ENCODE measurements around the gene B9D1.

The B9D1 gene

GRCh38 chr17:19341641-19342610, 20.6 kb downstream of the B9D1 start:
- in situ Hi-C loops (cut with HindIII; ENCODE audit: low sequenced_read_pairs): no loop called here

DNA sequence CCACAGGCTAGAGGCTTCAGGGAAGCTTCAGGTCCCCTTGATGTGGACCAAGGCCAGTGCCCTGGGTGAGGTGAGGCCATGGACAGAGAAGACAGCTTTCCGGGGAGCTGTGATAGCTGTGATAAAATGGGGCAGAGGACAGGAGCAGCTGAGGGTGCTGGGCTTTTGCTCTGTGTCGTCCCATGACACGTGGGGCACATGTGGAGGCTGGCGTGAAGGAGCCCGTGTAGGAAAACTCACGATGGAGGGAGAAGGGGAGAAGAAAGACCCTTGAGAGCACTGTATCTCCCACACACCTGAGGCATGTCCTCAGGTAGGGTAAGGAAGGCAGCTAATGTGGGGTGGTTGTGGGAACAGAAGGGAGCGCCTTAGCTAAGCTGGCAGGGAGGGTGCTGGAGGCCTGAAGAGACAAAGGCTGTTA, 21.3 kb downstream of the B9D1 start:
- in situ Hi-C loops (cut with HindIII; ENCODE audit: low sequenced_read_pairs): no loop called here

GRCh38 chr17:19339341-19339815, 23.1 kb downstream of the B9D1 start:
- in situ Hi-C loops (cut with HindIII; ENCODE audit: low sequenced_read_pairs): no loop called here

DNA sequence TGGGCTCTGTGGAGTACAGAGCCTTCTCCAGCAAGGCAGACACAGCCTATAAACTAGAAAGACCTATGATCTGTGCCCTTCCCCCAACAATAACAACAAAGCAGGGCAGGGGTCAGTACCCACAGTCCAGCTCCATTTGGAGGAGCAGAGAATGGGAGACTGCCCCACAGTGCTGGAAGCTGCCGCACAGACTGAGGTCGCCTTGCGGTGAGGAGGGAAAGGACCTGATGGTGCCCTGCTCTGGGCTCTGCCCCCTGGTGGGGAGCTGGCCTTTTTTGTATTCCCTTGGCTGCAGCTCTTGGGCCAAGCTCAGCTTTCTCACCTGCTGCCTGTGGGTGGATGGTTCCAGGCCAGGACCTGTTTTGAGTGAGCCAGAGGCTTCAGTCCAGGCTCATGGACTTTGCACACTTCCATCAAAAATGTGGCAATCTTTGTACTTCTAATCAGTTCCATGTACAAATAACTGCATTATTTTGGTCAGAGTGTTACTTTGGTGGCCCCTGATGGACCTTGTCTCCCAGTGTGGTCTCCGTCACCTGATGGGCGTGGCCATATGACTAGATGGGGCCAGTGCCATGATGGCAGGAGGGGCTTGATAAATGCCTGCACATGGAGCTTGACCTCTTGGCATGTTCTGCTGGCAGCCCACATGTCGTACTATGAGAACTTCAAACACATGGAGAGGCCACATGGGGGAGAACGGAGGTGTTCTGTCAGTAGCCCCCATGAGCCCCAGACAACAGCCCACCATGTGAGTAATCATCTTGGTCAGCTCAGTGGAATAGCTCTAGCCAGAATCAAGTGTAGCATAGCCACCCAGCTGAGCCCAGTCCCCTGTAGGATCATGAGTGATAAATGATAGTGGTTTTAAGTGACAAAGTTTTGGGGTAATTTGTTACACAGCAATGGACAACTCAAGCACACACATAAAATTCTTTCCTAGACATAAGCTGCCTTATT, 24.2 kb downstream of the B9D1 start:
- in situ Hi-C loops (cut with HindIII; ENCODE audit: low sequenced_read_pairs): no loop called here

GRCh38 chr17:19337712-19338023, 24.9 kb downstream of the B9D1 start:
- in situ Hi-C loops (cut with HindIII; ENCODE audit: low sequenced_read_pairs): no loop called here

GRCh38 chr17:19336938-19337711, 25.4 kb downstream of the B9D1 start:
- in situ Hi-C loops (cut with HindIII; ENCODE audit: low sequenced_read_pairs): no loop called here

GRCh38 chr17:19335951-19336631, 26.4 kb downstream of the B9D1 start:
- in situ Hi-C loops (cut with HindIII; ENCODE audit: low sequenced_read_pairs): no loop called here

- in situ Hi-C loops (cut with HindIII; ENCODE audit: low sequenced_read_pairs): no loop called here
These were observed 28.2 kb downstream of the B9D1 start for GRCh38 chr17:19334331-19334730.

DNA sequence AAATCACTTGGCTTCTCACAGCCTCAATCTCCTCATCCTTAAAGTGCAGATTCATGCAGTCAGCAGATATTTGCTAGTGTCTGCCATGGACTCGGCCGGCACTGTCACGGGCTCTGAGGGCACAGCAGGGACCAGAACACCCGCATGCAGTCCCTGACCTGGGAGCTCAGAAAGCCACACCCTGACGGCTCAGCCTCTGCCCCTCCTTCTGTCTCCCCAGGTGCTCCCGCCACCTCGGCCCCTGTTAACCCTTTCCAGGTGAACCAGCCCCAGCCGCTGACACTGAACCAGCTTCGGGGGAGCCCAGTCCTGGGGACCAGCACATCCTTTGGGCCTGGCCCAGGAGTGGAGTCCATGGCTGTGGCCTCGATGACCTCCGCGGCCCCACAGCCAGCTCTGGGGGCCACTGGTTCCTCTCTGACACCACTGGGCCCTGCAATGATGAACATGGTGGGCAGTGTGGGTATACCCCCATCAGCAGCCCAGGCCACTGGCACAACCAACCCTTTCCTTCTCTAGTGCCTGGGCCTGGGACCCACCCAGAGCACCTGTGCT, 28.7 kb downstream of the B9D1 start:
- in situ Hi-C loops (cut with HindIII; ENCODE audit: low sequenced_read_pairs): no loop called here

GRCh38 chr17:19333132-19333440, 29.4 kb downstream of the B9D1 start:
- in situ Hi-C loops (cut with HindIII; ENCODE audit: low sequenced_read_pairs): no loop called here

DNA sequence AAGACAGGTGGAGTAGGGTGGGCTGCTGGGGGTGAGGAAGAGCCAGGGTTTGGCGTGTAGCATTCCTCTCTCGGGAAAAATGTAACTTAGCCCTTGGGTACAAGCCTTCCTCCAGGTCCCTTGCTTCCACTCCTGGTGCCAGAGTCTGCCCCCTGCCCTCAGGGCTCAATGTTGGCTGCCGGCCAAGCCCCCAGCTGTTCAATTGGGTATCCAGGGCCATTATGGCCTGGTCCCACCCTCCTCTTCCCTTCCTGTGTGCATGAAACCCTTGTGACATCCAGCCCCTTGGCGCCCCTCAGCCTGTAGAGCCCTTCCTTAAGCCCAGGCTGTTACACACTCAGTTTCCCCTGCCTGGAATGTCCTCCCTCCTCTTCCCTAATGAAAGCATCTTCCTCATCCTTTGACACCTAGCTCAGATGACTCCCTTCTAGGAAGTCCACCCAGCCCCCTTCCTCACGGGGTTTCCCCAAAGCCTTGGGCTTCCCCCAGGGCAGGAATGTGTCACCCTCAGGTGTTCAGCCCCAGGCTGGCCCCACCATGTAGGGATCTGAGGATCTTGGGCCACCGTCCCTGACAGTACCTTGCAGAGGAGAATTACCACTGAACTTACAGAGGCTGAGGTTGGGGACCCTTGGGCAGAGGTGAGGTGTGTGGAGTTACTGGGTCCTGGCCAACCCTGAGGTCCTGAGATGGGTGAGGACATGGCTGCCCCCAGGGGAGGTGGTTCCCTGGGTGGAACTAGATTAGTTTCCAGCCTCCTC, 30.0 kb downstream of the B9D1 start:
- in situ Hi-C loops (cut with HindIII; ENCODE audit: low sequenced_read_pairs): no loop called here

DNA sequence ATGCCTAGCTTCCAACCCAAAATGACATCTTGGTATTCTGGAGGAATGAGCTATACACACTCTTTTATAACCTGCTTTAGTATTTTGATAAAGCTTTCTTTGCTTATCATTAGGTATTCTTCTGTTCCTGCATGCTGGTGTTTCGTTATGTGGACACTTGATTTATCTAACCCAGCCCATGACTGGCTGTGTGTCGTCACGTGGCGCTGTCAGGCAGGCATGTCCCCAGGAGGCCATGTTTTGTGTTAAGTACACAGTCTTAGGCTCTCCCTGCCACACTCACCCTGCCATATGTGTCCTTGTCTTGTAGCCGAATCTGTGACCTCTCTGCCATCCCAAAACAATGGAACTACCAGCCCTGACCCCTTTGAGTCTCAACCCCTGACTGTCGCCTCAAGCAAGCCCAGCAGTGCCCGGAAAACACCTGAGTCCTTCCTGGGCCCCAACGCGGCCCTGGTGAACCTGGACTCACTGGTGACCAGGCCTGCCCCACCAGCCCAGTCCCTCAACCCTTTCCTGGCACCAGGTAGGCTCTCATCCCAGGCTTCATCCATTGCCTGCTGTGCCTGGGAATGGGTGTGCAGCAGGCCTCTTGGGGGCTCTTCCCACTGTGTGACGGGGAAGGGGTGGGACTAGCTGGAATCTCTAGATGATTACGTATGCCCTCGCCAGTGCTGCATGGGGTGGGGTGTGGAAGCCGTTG, 30.8 kb downstream of the B9D1 start:
- in situ Hi-C loops (cut with HindIII; ENCODE audit: low sequenced_read_pairs): no loop called here

- in situ Hi-C loops (cut with HindIII; ENCODE audit: low sequenced_read_pairs): no loop called here
These were observed 31.4 kb downstream of the B9D1 start for GRCh38 chr17:19331134-19331533.

DNA sequence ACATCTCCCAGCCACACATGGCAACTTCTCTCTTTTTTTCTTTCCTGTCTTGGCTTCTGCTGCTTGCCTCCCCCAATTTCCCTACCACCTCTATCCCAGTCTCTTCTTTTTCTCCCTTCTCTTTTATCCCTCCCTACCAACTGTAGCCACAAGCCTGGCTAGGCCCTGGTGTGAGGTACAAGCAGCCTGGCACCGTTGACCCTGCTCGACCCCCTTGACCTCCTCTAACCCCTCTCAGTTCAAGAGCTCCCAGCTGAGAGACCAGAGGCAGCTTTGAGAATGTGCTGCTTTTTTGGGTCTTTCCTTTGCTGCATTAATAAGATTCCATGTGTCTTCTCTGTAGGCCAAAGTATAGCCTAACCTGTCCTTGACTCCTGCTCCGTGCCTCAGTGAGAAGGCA, 32.3 kb downstream of the B9D1 start:
- in situ Hi-C loops (cut with HindIII; ENCODE audit: low sequenced_read_pairs): no loop called here

GRCh38 chr17:19329839-19330238, 32.7 kb downstream of the B9D1 start:
- in situ Hi-C loops (cut with HindIII; ENCODE audit: low sequenced_read_pairs): no loop called here

GRCh38 chr17:19329136-19329535, 33.4 kb downstream of the B9D1 start:
- in situ Hi-C loops (cut with HindIII; ENCODE audit: low sequenced_read_pairs): no loop called here

GRCh38 chr17:19328441-19329061, 34.0 kb downstream of the B9D1 start:
- in situ Hi-C loops (cut with HindIII; ENCODE audit: low sequenced_read_pairs): no loop called here

DNA sequence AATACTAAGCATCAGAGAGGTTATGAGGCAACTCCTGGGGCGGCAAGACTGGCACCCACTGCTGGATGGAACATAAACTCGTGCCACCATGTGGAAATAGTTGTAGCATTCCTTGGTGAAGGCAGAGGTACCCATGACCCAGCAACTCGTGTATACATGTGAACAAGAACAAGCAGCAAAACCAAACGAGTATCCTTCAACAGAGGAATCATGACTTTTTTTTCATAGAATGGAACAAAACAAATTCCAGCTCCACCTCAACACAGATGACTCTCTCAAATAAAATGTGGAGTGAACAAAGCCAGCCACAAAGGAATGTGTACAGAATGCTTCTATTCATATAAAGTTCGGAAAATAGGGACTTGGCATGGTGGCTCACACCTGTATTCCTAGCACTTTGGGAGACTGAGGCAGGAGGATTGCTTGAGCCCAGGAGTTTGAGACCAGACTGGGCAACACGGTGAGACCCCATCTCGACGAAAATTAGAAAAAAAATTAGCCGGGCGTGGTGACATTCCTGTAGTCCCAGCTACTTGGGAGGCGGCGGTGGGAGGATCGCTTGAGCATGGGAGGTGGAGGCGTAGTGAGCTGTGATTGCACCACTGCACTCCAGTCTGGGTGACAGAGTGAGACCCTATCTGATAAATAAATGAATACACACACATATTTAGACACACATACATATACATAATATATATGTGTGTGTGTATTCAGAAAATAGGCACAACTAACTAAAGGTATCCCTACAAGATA, 35.3 kb downstream of the B9D1 start:
- in situ Hi-C loops (cut with HindIII; ENCODE audit: low sequenced_read_pairs): no loop called here
